Spleen (tissue), 11 donors: ENCODE measurements around the gene PLEKHF1. TPM values are rescaled to one million over a fixed set of nuclear protein-coding genes. Genes with fewer than 3 reads are reported as not detected.

ENCODE experiments used
- DNase-seq: peaks from one replicate; pipeline ENCODE4 v3.0.0-alpha.2; 2020
- H3K27ac ChIP-seq, 8 donors: fragments of 200-600 bp; sonication (generic) in 7 of 8; 1 replicate in 4 of 8; 2 replicates in 4 of 8; pipeline versions ENCODE4 v1.5.0 to v1.8.0; 2016 to 2021; ENCODE audit warnings: inconsistent platforms in 4 of 8, mild to moderate bottlenecking in 4 of 8, moderate library complexity in 1 of 8
- H3K27me3 ChIP-seq, 7 donors: fragments of 200-600 bp; sonication (generic) in 6 of 7; replicated peaks in 1 of 7; 1 replicate in 4 of 7; 2 replicates in 3 of 7; pipeline versions ENCODE4 v1.5.0 to v1.8.0; 2016 to 2021; ENCODE audit warnings: inconsistent platforms in 3 of 7, mild to moderate bottlenecking in 1 of 7
- H3K36me3 ChIP-seq, 6 donors: fragments of 200-600 bp; sonication (generic) in 5 of 6; 1 replicate in 4 of 6; 2 replicates in 2 of 6; pipeline versions ENCODE4 v1.5.0 to v1.8.0; 2016 to 2021; ENCODE audit warnings: inconsistent platforms in 2 of 6
- H3K4me1 ChIP-seq, 6 donors: fragments of 200-600 bp; sonication (generic) in 5 of 6; 1 replicate in 3 of 6; 2 replicates in 3 of 6; pipeline versions ENCODE4 v1.5.0 to v1.8.0; 2016 to 2021; ENCODE audit warnings: inconsistent platforms in 3 of 6
- H3K4me3 ChIP-seq, 8 donors: fragments of 200-600 bp; sonication (generic) in 7 of 8; 1 replicate in 4 of 8; 2 replicates in 4 of 8; pipeline versions ENCODE4 v1.5.0 to v1.8.0; 2016 to 2021; ENCODE audit warnings: inconsistent platforms in 4 of 8, mild to moderate bottlenecking in 4 of 8, moderate library complexity in 2 of 8
- H3K9me3 ChIP-seq, 8 donors: fragments of 200-600 bp; sonication (generic) in 7 of 8; 1 replicate in 4 of 8; 2 replicates in 4 of 8; pipeline versions ENCODE4 v1.5.0 to v1.8.0; 2016 to 2021; ENCODE audit warnings: inconsistent platforms in 4 of 8
- POLR2A ChIP-seq, 3 donors: fragments of 450-650 bp; IDR thresholded peaks; one replicate each; pipeline ENCODE4 v1.5.1; 2017; ENCODE audit warnings: antibody characterized with exemption in 3 of 3, mild to moderate bottlenecking in 1 of 3
- POLR2AphosphoS5 ChIP-seq, 3 donors: sonication (generic); formaldehyde crosslinking; IDR thresholded peaks; one replicate each; pipeline ENCODE4 v1.5.1; 2017; ENCODE audit warnings: antibody characterized with exemption in 3 of 3
- WGBS, 5 donors: extraction: QIAGEN DNeasy Blood & Tissue Kit in 3 of 5; methylation state at CpG; one replicate each; pipeline versions ENCODE4 v1.1.5 to v1.1.7; 2013 to 2018; 5-methylcytosine and 5-hydroxymethylcytosine counted together
- intact Hi-C: fragments of 100-400 bp; cut with DNase I; formaldehyde crosslinking; loops from one replicate; pipeline ENCODE4 v1.15.0; 2023; ENCODE audit warnings: low total_unique reads
- polyA plus RNA-seq, 3 donors: library from polyadenylated mRNA; stranded (reverse); fragments of 200-250 nt; gene quantifications; one replicate each; pipeline ENCODE4 v1.2.1, GENCODE V29; 2013
- total RNA-seq, 7 donors: library from RNA; depleted of rRNA in 3 of 7; stranded (reverse); fragments of >200 nt in 3 of 7; fragmentation: NEBNext Ultra II Directional in 4 of 7; extraction: Animal tissue kit (Norgen Biotek cat#: 25700) in 4 of 7; gene quantifications; one replicate each; pipeline versions ENCODE4 v1.1.0 to v1.2.1, GENCODE V29; 2016 to 2021
- TF ChIP-seq, protein P1 (sequence below), 11 experiments: fragments of 200-600 bp in 7 of 11; fragments of 450-650 bp in 4 of 11; sonication (generic) in 4 of 11; IDR thresholded peaks in 8 of 11; conservative IDR thresholded peaks in 3 of 11; 1 replicate in 7 of 11; 2 replicates in 4 of 11; pipeline versions ENCODE4 v1.4.0 to v1.8.0; 2016 to 2021; ENCODE audit warnings: antibody characterized with exemption in 11 of 11, inconsistent platforms in 4 of 11, mild to moderate bottlenecking in 1 of 11
- donor health status: healthy with polysubstance abuse.
- donor health status: DM: no; HTN: no; CAD: no; lungs with moderate emphysema.
- donor health status: DM: no; HTN: no; CAD: no.
- donor health status: Bipolar disorder and iron deficiency.
- donor health status: healthy.
- donor health status: DM: no; HTN: no; CAD: no.
- donor health status: DM: yes; HTN: yes; CAD: no.

PLEKHF1 gene
- total and polyA plus RNA-seq, 10 donors, result 9.7 to 28.0 (median 18.2) TPM

DNA sequence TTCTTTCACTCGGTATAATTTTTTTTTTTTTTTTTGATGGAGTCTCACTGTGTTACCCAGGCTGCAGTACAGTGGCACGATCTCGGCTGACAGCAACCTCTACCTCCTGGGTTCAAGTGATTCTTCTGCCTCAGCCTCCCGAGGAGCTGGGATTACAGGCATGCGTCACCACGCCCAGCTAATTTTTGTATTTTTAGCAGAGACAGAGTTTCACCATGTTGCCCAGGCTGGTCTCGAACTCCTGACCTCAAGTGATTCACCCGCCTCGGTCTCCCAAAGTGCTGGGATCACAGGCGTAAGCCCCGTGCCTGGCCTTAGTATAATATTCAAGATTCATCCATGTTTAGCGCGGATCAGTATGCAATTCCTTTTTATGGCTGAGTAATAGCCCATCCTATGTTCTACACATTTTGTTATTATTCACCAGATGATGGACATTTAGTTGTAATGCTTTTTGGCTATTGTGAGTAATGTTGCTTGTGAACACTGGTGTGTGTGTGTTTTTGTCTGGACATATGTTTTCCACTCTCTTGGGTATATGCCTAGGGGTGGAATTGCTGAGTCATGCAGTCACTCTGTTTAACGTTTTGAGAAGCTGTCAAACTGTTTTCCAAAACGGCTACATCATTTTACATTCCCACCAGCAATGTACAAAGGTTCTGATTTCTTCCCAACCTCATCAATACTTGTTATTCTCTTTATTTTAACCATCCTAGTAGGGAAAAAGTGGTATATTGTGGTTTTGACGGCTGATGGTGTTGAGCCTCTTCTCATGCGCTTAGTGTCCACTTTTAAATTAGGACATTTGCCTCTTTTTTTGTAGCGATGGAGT, 22.9 kb downstream of the PLEKHF1 start:
- no peak overlapping the region for H3K27ac ChIP-seq
- WGBS, 5 donors, result 72 to 82% (median 76%) methylated on average over 18 of the region's 18 CpGs
- no peaks in the 10 kb centered on the region for H3K27me3 ChIP-seq
- no peak for DNase-seq
- TF ChIP-seq POLR2AphosphoS5 (IDR thresholded peaks at IDR 0.05) (no peak), POLR2A (IDR thresholded peaks at IDR 0.05) (no peak)
- TF ChIP-seq, protein P1, sequence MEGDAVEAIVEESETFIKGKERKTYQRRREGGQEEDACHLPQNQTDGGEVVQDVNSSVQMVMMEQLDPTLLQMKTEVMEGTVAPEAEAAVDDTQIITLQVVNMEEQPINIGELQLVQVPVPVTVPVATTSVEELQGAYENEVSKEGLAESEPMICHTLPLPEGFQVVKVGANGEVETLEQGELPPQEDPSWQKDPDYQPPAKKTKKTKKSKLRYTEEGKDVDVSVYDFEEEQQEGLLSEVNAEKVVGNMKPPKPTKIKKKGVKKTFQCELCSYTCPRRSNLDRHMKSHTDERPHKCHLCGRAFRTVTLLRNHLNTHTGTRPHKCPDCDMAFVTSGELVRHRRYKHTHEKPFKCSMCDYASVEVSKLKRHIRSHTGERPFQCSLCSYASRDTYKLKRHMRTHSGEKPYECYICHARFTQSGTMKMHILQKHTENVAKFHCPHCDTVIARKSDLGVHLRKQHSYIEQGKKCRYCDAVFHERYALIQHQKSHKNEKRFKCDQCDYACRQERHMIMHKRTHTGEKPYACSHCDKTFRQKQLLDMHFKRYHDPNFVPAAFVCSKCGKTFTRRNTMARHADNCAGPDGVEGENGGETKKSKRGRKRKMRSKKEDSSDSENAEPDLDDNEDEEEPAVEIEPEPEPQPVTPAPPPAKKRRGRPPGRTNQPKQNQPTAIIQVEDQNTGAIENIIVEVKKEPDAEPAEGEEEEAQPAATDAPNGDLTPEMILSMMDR (IDR thresholded peaks at IDR 0.05 in 8 of 11, conservative IDR thresholded peaks at IDR 0.05 in 3 of 11), result no peak
- intact Hi-C loops, result no loop called here
- peaks cover 0 to 8% (median 7%) of the 10 kb centered on the region in 8 donors for H3K9me3 ChIP-seq
- H3K36me3 ChIP-seq, result no peaks in the 10 kb centered on the region
- no peak overlapping the region for H3K4me3 ChIP-seq
- H3K4me1 ChIP-seq, result peaks cover 0 to 6% (median 0%) of the 10 kb centered on the region in 6 donors

- Histone ChIP-seq H3K27ac (peak overlapping the region in 3 of 8 donors; percentile 15 to 36 (median 29)), H3K27me3 (no peaks in the 10 kb centered on the region), H3K4me3 (no peak overlapping the region), H3K4me1 (peaks cover 0 to 24% (median 10%) of the 10 kb centered on the region in 6 donors), H3K36me3 (no peaks in the 10 kb centered on the region), H3K9me3 (peaks cover 0 to 8% (median 7%) of the 10 kb centered on the region in 8 donors)
- DNase-seq, result peak; percentile 45
- 46 to 61% (median 54%) methylated on average over 2 of the region's 2 CpGs for WGBS, 5 donors
- intact Hi-C loops, result no loop called here
- TF ChIP-seq POLR2A (IDR thresholded peaks at IDR 0.05), result no peak
- peak in 1 of 3 donors; percentile 34 for TF ChIP-seq POLR2AphosphoS5 (IDR thresholded peaks at IDR 0.05)
- TF ChIP-seq, protein P1 (IDR thresholded peaks at IDR 0.05 in 8 of 11, conservative IDR thresholded peaks at IDR 0.05 in 3 of 11), result peak in 10 of 11 experiments; percentile 25 to 66 (median 54)
Observed at GRCh38 chr19:29690842-29691241, 25.6 kb downstream of the PLEKHF1 start.

- WGBS, 5 donors, result 51 to 90% (median 75%) methylated on average over 5 of the region's 5 CpGs
- intact Hi-C loops, result no loop called here
- Histone ChIP-seq H3K4me3 (no peak overlapping the region), H3K4me1 (peaks cover 0 to 24% (median 10%) of the 10 kb centered on the region in 6 donors), H3K9me3 (peaks cover 0 to 8% (median 7%) of the 10 kb centered on the region in 8 donors), H3K27me3 (no peaks in the 10 kb centered on the region), H3K36me3 (no peaks in the 10 kb centered on the region), H3K27ac (peak overlapping the region in 1 of 8 donors; percentile 5)
- peak; percentile 41 for DNase-seq
- TF ChIP-seq POLR2AphosphoS5 (IDR thresholded peaks at IDR 0.05) (no peak), POLR2A (IDR thresholded peaks at IDR 0.05) (no peak)
- TF ChIP-seq, protein P1 (IDR thresholded peaks at IDR 0.05 in 8 of 11, conservative IDR thresholded peaks at IDR 0.05 in 3 of 11), result no peak
Observed at GRCh38 chr19:29694161-29694560, 28.9 kb downstream of the PLEKHF1 start.
